Measurements from ENCODE around the gene PGC.
A peak's percentile ranks its signal among the peaks of the same experiment; 100 is the strongest.

The PGC gene

GRCh38 chr6:41690541-41691330 is 56.5 kb downstream of the PGC start:
- Histone ChIP-seq H3K27me3 (no peaks in the 10 kb centered on the region), H3K27ac (no peak overlapping the region), H3K4me1 (peaks cover 0 to 14% (median 2%) of the 10 kb centered on the region in 4 donors), H3K4me3 (no peak overlapping the region), H3K9me3 (no peaks in the 10 kb centered on the region), H3K36me3 (peaks cover 27 to 53% (median 40%) of the 10 kb centered on the region in 3 donors)
- no peak for TF ChIP-seq CTCF (IDR thresholded peaks at IDR 0.05)
- intact Hi-C loops (cut with DNase I; ENCODE audit: low total_unique reads): no loop called here
- peak in 1 of 2 donors; percentile 59 for DNase-seq

GRCh38 chr6:41689171-41690008 is 57.8 kb downstream of the PGC start:
- no peaks in the 10 kb centered on the region for H3K9me3 ChIP-seq
- H3K4me3 ChIP-seq: no peak overlapping the region
- no peaks in the 10 kb centered on the region for H3K27me3 ChIP-seq
- H3K36me3 ChIP-seq: peaks cover 31 to 67% (median 54%) of the 10 kb centered on the region in 3 donors
- peak in 1 of 2 donors; percentile 39 for DNase-seq
- peaks cover 0 to 11% (median 2%) of the 10 kb centered on the region in 4 donors for H3K4me1 ChIP-seq
- no peak for TF ChIP-seq CTCF (IDR thresholded peaks at IDR 0.05)
- intact Hi-C loops (cut with DNase I; ENCODE audit: low total_unique reads): no loop called here
- H3K27ac ChIP-seq: no peak overlapping the region

- H3K9me3 ChIP-seq: no peaks in the 10 kb centered on the region
- peaks cover 0 to 9% (median 5%) of the 10 kb centered on the region in 4 donors for H3K4me1 ChIP-seq
- H3K4me3 ChIP-seq: no peak overlapping the region
- TF ChIP-seq CTCF (IDR thresholded peaks at IDR 0.05): no peak
- no peak overlapping the region for H3K27ac ChIP-seq
- H3K27me3 ChIP-seq: no peaks in the 10 kb centered on the region
- peaks cover 31 to 71% (median 57%) of the 10 kb centered on the region in 3 donors for H3K36me3 ChIP-seq
- peak in 1 of 2 donors; percentile 60 for DNase-seq
- intact Hi-C loops (cut with DNase I; ENCODE audit: low total_unique reads): no loop called here
These were observed 58.8 kb downstream of the PGC start for GRCh38 chr6:41688256-41688965.

GRCh38 chr6:41687501-41688175 is 59.6 kb downstream of the PGC start:
- H3K27ac ChIP-seq: no peak overlapping the region
- no peak for TF ChIP-seq CTCF (IDR thresholded peaks at IDR 0.05)
- DNase-seq: peak in 1 of 2 donors; percentile 40

More at GRCh38 chr6:41687501-41688175, 59.6 kb downstream of the PGC start:
- no peak overlapping the region for H3K4me3 ChIP-seq
- intact Hi-C loops (cut with DNase I; ENCODE audit: low total_unique reads): no loop called here
- no peaks in the 10 kb centered on the region for H3K27me3 ChIP-seq
- H3K4me1 ChIP-seq: peaks cover 0 to 15% (median 12%) of the 10 kb centered on the region in 4 donors
- peaks cover 31 to 71% (median 57%) of the 10 kb centered on the region in 3 donors for H3K36me3 ChIP-seq
- H3K9me3 ChIP-seq: no peaks in the 10 kb centered on the region
